ENCODE data around the gene LTB.

Gene LTB

DNA sequence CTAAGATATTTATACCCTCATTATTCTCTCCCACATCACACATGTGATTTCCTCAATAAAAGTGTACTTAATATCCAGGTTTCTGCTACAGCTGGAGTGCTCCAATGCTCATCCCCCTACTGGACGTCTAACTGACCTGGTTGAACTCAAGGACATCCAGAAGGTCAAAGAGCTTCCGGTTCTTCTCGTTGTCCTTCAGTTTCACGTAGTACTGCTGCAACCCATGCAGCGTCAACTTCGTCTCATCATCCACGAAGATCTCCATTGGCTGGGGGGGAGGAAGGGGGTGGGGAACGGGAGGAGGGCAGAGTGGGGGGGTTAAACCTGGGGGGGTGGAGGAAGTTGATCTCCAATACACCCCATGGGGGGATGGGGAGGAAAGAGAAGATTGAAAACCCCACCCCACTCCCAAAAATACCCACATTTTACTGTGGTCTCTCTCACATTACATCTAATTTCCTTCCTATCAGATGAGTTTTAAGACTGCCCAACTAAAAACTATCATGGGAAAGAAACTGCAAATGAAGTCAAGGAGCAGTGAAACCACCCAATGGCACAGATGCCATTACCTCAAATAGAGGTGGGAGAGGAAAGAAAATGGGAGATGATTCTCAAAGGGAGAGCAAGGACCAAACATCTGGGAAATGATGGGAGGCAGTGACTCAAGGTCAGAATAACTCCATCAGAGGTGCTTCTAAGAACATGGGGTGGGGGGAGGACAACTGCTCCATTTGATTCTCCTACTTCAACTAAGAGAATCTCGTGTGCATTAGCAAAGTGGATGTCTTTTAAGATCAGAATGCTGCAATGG, 49.4 kb downstream of the LTB start (continued):
- TF ChIP-seq, protein P1, sequence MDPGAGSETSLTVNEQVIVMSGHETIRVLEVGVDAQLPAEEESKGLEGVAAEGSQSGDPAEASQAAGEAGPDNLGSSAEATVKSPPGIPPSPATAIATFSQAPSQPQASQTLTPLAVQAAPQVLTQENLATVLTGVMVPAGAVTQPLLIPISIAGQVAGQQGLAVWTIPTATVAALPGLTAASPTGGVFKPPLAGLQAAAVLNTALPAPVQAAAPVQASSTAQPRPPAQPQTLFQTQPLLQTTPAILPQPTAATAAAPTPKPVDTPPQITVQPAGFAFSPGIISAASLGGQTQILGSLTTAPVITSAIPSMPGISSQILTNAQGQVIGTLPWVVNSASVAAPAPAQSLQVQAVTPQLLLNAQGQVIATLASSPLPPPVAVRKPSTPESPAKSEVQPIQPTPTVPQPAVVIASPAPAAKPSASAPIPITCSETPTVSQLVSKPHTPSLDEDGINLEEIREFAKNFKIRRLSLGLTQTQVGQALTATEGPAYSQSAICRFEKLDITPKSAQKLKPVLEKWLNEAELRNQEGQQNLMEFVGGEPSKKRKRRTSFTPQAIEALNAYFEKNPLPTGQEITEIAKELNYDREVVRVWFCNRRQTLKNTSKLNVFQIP (CRISPR knock-in tag; IDR thresholded peaks at IDR 0.05; ENCODE audit: borderline replicate concordance, low read depth): no peak
- TF ChIP-seq ZNF8 (CRISPR knock-in tag; IDR thresholded peaks at IDR 0.05): no peak
- TF ChIP-seq, protein P2, sequence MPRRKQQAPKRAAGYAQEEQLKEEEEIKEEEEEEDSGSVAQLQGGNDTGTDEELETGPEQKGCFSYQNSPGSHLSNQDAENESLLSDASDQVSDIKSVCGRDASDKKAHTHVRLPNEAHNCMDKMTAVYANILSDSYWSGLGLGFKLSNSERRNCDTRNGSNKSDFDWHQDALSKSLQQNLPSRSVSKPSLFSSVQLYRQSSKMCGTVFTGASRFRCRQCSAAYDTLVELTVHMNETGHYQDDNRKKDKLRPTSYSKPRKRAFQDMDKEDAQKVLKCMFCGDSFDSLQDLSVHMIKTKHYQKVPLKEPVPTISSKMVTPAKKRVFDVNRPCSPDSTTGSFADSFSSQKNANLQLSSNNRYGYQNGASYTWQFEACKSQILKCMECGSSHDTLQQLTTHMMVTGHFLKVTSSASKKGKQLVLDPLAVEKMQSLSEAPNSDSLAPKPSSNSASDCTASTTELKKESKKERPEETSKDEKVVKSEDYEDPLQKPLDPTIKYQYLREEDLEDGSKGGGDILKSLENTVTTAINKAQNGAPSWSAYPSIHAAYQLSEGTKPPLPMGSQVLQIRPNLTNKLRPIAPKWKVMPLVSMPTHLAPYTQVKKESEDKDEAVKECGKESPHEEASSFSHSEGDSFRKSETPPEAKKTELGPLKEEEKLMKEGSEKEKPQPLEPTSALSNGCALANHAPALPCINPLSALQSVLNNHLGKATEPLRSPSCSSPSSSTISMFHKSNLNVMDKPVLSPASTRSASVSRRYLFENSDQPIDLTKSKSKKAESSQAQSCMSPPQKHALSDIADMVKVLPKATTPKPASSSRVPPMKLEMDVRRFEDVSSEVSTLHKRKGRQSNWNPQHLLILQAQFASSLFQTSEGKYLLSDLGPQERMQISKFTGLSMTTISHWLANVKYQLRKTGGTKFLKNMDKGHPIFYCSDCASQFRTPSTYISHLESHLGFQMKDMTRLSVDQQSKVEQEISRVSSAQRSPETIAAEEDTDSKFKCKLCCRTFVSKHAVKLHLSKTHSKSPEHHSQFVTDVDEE (CRISPR knock-in tag; IDR thresholded peaks at IDR 0.05): no peak

DNA sequence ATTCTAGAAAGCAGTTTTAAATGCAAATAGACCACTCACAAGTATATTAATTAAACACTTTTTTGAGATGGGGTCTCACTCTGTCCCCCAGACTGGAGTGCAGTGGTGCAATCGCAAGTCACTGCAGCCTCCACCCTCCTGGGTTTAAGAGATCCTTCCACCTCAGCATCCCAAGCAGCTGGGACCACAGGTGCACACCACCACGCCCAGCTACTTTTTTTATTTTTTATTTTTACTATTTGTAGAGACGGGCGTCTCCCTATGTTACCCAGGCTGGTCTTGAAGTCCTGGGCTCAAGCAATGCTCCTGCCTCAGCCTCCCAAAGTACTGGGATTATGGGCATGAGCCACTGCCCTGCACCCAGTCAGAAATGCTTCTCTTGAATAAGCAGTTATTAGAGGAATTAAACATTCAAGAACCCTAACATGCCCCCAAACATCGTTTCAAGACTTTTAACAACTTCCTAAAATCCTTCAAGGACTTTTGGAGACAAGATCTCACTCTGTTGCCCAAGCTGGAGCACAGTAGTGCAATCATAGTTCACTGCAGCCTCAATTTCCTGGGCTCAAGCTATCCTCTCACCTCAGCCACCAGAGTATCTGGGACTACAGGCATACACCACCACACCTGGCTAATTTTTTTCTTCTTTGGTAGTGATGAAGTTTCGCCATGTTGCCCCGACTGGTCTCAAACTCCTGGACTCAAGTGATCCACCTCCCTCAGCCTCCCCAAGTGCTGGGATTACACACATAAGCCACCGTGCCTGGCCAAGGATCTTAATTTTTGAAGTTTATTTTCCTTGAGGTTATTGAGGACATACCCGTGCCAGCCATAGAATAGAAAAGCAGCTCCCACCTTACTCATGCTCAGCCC, 50.2 kb downstream of the LTB start:
- TF ChIP-seq SNAI2 (CRISPR knock-in tag; IDR thresholded peaks at IDR 0.05) (no peak), RARB (CRISPR knock-in tag; IDR thresholded peaks at IDR 0.05) (no peak), OSR1 (CRISPR knock-in tag; IDR thresholded peaks at IDR 0.05) (no peak), BACH2 (CRISPR knock-in tag; IDR thresholded peaks at IDR 0.05; ENCODE audit: borderline replicate concordance) (no peak), ESRRG (CRISPR knock-in tag; IDR thresholded peaks at IDR 0.05) (no peak), TOX (CRISPR knock-in tag; IDR thresholded peaks at IDR 0.05; ENCODE audit: borderline replicate concordance) (no peak), CSDC2 (CRISPR knock-in tag; IDR thresholded peaks at IDR 0.05) (no peak), ISL1 (CRISPR knock-in tag; IDR thresholded peaks at IDR 0.05) (no peak), ZNF70 (CRISPR knock-in tag; IDR thresholded peaks at IDR 0.05) (no peak), ZNF565 (CRISPR knock-in tag; conservative IDR thresholded peaks at IDR 0.05; ENCODE audit: low read depth) (no peak), ZFP3 (CRISPR knock-in tag; IDR thresholded peaks at IDR 0.05) (no peak), TCF4 (CRISPR knock-in tag; IDR thresholded peaks at IDR 0.05; ENCODE audit: borderline replicate concordance) (no peak)
- TF ChIP-seq, protein P1 (CRISPR knock-in tag; IDR thresholded peaks at IDR 0.05; ENCODE audit: borderline replicate concordance, low read depth): no peak
- TF ChIP-seq, protein P3, sequence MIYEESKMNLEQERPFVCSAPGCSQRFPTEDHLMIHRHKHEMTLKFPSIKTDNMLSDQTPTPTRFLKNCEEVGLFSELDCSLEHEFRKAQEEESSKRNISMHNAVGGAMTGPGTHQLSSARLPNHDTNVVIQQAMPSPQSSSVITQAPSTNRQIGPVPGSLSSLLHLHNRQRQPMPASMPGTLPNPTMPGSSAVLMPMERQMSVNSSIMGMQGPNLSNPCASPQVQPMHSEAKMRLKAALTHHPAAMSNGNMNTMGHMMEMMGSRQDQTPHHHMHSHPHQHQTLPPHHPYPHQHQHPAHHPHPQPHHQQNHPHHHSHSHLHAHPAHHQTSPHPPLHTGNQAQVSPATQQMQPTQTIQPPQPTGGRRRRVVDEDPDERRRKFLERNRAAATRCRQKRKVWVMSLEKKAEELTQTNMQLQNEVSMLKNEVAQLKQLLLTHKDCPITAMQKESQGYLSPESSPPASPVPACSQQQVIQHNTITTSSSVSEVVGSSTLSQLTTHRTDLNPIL (CRISPR knock-in tag; IDR thresholded peaks at IDR 0.05; ENCODE audit: low read depth): no peak
- TF ChIP-seq, protein P4, sequence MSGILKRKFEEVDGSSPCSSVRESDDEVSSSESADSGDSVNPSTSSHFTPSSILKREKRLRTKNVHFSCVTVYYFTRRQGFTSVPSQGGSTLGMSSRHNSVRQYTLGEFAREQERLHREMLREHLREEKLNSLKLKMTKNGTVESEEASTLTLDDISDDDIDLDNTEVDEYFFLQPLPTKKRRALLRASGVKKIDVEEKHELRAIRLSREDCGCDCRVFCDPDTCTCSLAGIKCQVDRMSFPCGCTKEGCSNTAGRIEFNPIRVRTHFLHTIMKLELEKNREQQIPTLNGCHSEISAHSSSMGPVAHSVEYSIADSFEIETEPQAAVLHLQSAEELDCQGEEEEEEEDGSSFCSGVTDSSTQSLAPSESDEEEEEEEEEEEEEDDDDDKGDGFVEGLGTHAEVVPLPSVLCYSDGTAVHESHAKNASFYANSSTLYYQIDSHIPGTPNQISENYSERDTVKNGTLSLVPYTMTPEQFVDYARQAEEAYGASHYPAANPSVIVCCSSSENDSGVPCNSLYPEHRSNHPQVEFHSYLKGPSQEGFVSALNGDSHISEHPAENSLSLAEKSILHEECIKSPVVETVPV (CRISPR knock-in tag; IDR thresholded peaks at IDR 0.05): no peak
- no peak for ATAC-seq

DNA sequence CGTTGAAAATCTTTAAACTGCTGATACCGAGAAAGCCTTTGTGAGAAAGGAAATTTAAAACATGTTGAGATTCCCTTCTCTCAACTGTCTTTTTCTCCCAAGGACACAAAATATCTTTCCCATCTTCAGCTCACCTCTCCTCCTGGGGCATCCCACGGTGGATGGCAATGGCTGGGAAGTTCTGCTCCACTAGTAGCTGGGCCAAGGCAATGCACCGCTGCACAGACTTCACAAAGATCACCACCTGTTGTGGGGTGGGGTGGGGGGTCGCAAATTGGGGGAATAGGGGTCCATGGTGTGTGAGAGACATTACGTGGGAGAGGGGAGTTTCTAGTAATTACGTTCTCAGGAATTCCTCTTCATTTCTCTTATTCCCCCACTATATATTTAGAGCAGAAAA, 51.1 kb downstream of the LTB start:
- ATAC-seq: no peak
- no peak for TF ChIP-seq PPARA (CRISPR knock-in tag; IDR thresholded peaks at IDR 0.05; ENCODE audit: borderline replicate concordance)
- no peak for TF ChIP-seq BACH2 (CRISPR knock-in tag; IDR thresholded peaks at IDR 0.05; ENCODE audit: borderline replicate concordance)
- TF ChIP-seq, protein P4 (CRISPR knock-in tag; IDR thresholded peaks at IDR 0.05): no peak
- TF ChIP-seq, protein P3 (CRISPR knock-in tag; IDR thresholded peaks at IDR 0.05; ENCODE audit: low read depth): no peak
- TF ChIP-seq ZFP30 (CRISPR knock-in tag; IDR thresholded peaks at IDR 0.05): no peak
- TF ChIP-seq, protein P2 (CRISPR knock-in tag; IDR thresholded peaks at IDR 0.05): no peak
- no peak for TF ChIP-seq ZC3H10 (CRISPR knock-in tag; IDR thresholded peaks at IDR 0.05)
- no peak for TF ChIP-seq RARB (CRISPR knock-in tag; IDR thresholded peaks at IDR 0.05)
- TF ChIP-seq ZNF8 (CRISPR knock-in tag; IDR thresholded peaks at IDR 0.05): no peak
- no peak for TF ChIP-seq ESRRG (CRISPR knock-in tag; IDR thresholded peaks at IDR 0.05)
- TF ChIP-seq ZNF565 (CRISPR knock-in tag; conservative IDR thresholded peaks at IDR 0.05; ENCODE audit: low read depth): no peak
